HL-60 (cell line): ENCODE measurements around the gene MAP2K2.
A peak's percentile ranks its signal among the peaks of the same experiment; 100 is the strongest.

Source experiments
- DNase-seq, 2 experiments: peaks; one replicate each; pipeline ENCODE4 v3.0.0-alpha.2; 2010 to 2020; ENCODE audit warnings: low read depth in 1 of 2, low spot score in 1 of 2
- H3K27ac ChIP-seq: fragments of 250-450 bp; sonication (Bioruptor Pico); replicated peaks from 2 replicates; pipeline ENCODE4 v1.5.1; 2020; ENCODE audit warnings: mild to moderate bottlenecking, moderate library complexity
- H3K27me3 ChIP-seq: fragments of 250-450 bp; sonication (Bioruptor Pico); 2 replicates; pipeline ENCODE4 v1.5.1; 2021; ENCODE audit warnings: mild to moderate bottlenecking, moderate library complexity; ENCODE audit not compliant: insufficient read depth, poor library complexity, severe bottlenecking
- H3K4me3 ChIP-seq: replicated peaks from 2 replicates; pipeline ENCODE4 v1.5.1; 2011; ENCODE audit warnings: mild to moderate bottlenecking, control low read depth, low read length; ENCODE audit not compliant: insufficient read depth
- GABPA ChIP-seq: IDR thresholded peaks from 2 replicates; pipeline ENCODE4 v1.6.1; 2012; ENCODE audit warnings: low read depth
- POLR2AphosphoS5 ChIP-seq: IDR thresholded peaks from 2 replicates; pipeline ENCODE4 v1.6.1; 2012; ENCODE audit warnings: low read depth
- SPI1 ChIP-seq: IDR thresholded peaks from 2 replicates; pipeline ENCODE4 v1.6.1; 2012; ENCODE audit warnings: low read depth, mild to moderate bottlenecking, borderline replicate concordance
- TF ChIP-seq, protein P1 (sequence below): IDR thresholded peaks from one replicate; pipeline ENCODE4 v1.5.1; 2011; ENCODE audit warnings: low read length, control low read depth, inconsistent platforms; ENCODE audit not compliant: insufficient read depth
- TF ChIP-seq, protein P2 (sequence below): IDR thresholded peaks from 2 replicates; pipeline ENCODE4 v1.6.1; 2012; ENCODE audit warnings: low read depth; ENCODE audit not compliant: insufficient replicate concordance

The MAP2K2 gene

DNA sequence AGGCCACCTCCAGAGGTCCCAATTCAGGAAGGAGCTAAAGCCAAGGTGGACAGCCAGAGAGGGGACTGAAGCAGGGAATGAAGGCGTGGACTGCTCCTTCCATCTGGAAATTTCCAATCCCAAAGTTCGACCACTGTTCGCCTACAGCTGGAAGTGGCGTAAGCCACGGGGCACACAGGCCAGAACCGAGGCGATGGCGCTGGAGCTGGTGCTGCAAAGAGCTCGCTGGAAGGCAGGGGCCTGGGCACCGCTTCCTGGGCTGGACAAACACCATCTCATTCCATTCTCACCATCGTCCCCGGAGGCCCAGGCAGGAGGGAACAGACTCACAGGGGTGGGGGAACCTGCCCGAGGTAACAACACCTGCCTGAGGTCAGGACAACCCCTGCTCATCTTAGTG is 4.2 kb downstream of the MAP2K2 start:
- H3K27ac ChIP-seq = no peak overlapping the region
- no peak for DNase-seq
- no peak overlapping the region for H3K4me3 ChIP-seq
- TF ChIP-seq, protein P1, sequence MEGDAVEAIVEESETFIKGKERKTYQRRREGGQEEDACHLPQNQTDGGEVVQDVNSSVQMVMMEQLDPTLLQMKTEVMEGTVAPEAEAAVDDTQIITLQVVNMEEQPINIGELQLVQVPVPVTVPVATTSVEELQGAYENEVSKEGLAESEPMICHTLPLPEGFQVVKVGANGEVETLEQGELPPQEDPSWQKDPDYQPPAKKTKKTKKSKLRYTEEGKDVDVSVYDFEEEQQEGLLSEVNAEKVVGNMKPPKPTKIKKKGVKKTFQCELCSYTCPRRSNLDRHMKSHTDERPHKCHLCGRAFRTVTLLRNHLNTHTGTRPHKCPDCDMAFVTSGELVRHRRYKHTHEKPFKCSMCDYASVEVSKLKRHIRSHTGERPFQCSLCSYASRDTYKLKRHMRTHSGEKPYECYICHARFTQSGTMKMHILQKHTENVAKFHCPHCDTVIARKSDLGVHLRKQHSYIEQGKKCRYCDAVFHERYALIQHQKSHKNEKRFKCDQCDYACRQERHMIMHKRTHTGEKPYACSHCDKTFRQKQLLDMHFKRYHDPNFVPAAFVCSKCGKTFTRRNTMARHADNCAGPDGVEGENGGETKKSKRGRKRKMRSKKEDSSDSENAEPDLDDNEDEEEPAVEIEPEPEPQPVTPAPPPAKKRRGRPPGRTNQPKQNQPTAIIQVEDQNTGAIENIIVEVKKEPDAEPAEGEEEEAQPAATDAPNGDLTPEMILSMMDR = no peak
- TF ChIP-seq, protein P2, sequence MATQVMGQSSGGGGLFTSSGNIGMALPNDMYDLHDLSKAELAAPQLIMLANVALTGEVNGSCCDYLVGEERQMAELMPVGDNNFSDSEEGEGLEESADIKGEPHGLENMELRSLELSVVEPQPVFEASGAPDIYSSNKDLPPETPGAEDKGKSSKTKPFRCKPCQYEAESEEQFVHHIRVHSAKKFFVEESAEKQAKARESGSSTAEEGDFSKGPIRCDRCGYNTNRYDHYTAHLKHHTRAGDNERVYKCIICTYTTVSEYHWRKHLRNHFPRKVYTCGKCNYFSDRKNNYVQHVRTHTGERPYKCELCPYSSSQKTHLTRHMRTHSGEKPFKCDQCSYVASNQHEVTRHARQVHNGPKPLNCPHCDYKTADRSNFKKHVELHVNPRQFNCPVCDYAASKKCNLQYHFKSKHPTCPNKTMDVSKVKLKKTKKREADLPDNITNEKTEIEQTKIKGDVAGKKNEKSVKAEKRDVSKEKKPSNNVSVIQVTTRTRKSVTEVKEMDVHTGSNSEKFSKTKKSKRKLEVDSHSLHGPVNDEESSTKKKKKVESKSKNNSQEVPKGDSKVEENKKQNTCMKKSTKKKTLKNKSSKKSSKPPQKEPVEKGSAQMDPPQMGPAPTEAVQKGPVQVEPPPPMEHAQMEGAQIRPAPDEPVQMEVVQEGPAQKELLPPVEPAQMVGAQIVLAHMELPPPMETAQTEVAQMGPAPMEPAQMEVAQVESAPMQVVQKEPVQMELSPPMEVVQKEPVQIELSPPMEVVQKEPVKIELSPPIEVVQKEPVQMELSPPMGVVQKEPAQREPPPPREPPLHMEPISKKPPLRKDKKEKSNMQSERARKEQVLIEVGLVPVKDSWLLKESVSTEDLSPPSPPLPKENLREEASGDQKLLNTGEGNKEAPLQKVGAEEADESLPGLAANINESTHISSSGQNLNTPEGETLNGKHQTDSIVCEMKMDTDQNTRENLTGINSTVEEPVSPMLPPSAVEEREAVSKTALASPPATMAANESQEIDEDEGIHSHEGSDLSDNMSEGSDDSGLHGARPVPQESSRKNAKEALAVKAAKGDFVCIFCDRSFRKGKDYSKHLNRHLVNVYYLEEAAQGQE = no peak
- TF ChIP-seq SPI1 = no peak
- TF ChIP-seq GABPA = no peak
- no peak for TF ChIP-seq POLR2AphosphoS5
- no peaks in the 10 kb centered on the region for H3K27me3 ChIP-seq

DNA sequence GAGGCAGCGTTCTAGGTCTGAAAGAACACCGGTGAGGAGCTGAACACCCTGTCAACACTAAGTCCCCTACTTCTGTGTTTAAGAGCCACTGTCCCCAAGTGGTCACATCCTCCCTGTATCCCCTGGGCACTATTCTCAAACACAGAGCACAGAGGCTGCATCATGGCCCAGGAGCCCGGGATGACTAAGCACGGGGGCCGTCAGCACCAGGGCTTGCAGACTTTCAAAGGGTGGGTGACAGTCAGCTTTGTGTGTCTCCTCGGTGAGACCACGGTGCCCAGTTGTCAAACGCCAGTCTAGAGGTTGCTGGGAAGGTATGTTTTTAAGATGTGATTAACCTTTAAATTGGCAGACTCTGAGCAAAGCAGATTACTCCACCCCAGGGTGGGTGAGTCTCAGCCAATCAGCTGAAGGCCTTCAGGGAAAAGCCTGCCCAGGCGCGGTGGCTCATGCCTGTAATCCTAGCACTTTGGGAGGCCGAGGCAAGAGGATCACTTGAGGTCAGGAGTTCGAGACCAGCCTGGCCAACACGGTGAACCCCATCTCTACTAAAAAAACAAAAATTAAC is 8.0 kb downstream of the MAP2K2 start:
- Histone ChIP-seq H3K4me3 (no peak overlapping the region), H3K27ac (peak overlapping the region; percentile 67), H3K27me3 (no peaks in the 10 kb centered on the region)
- TF ChIP-seq SPI1 = no peak
- TF ChIP-seq GABPA = no peak
- no peak for TF ChIP-seq POLR2AphosphoS5
- TF ChIP-seq, protein P1 = no peak
- TF ChIP-seq, protein P2 = no peak
- no peak for DNase-seq

DNA sequence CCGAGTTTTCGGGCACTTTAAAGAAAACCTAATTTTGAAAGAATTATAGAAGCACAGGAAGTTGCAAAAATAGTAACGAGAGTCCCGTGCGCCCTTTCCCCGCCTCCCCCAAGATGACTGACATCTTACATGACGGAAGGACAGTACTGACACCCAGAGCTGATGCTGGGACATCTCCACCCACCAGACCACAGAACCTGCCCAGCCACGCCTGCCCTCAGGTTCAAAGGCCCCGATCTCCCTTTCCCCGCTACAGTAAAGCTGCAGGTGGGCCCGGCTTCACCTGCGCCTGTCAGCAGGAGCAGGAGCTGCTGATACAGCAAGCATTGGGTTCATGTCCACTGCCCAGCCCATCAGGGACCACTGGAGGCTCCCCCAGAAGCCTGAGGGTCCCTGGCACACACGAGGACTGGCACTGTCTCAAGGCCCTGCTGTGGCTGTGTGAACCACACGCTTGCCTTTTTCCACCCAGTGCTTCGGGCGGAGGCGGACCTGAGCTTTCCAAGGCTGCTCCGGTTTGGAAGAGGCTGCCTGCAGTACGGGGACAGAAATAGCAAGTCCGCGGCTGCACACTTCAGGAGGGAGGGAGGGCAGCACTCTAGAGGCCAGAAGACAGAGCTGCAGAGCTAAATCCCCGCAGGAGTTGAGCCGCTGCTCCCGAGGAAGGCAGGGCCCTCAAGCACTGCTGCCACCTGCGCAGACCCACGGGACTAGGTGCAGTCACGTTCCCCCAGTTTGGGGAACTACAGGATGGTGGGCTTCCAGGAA is 8.7 kb downstream of the MAP2K2 start:
- Histone ChIP-seq H3K27me3 (no peaks in the 10 kb centered on the region), H3K27ac (peak overlapping the region; percentile 67), H3K4me3 (0 out of 2 replicates have a peak overlapping the region, but pooled peaks have one; percentile 4)
- peak; percentile 50 to 84 for DNase-seq
- TF ChIP-seq, protein P1 = no peak
- TF ChIP-seq, protein P2 = no peak
- TF ChIP-seq SPI1 (no peak), GABPA (no peak), POLR2AphosphoS5 (no peak)
